B cell (primary cell): Measurements from ENCODE around the gene LSP1. TPM values are rescaled to one million over a fixed set of nuclear protein-coding genes. Genes with fewer than 3 reads are reported as not detected.

Experiments
- ATAC-seq: fragments of 200-7000 bp; cut with Tn5 transposase; one replicate; pipeline ENCODE4 v1.10.0; 2021; ENCODE audit warnings: low read depth, mild to moderate bottlenecking, moderate number of reproducible peaks, moderate library complexity
- CTCF ChIA-PET: fragments of 350-600 bp; sonication (Branson Sonifier 250); formaldehyde crosslinking; loops from one replicate; lab custom pipeline; 2021; ENCODE audit warnings: antibody characterized with exemption, inconsistent platforms; lab: Charles Lee
- POLR2A ChIA-PET: fragments of 350-600 bp; sonication (Branson Sonifier 250); formaldehyde crosslinking; loops from one replicate; lab custom pipeline; 2021; ENCODE audit warnings: antibody characterized with exemption; lab: Charles Lee
- DNase-seq: peaks from one replicate; pipeline ENCODE4 v3.0.0; 2013
- H2AFZ ChIP-seq: 2 replicates; pipeline ENCODE4 v1.6.1; 2012; ENCODE audit warnings: mild to moderate bottlenecking, low read depth, low read length; ENCODE audit not compliant: insufficient read depth, poor library complexity, severe bottlenecking
- H3K27ac ChIP-seq, 2 donors: 1 replicate in 1 of 2; 2 replicates in 1 of 2; pipeline ENCODE4 v1.5.1; 2012 to 2013; ENCODE audit warnings: low read length in 2 of 2, mild to moderate bottlenecking in 2 of 2, moderate library complexity in 1 of 2
- H3K27me3 ChIP-seq, 4 experiments: fragments of 200-600 bp in 1 of 4; sonication (generic) in 1 of 4; replicated peaks in 1 of 4; 1 replicate in 2 of 4; 2 replicates in 2 of 4; pipeline versions ENCODE4 v1.6.1 to v1.7.0; 2013 to 2016; ENCODE audit warnings: low read length in 3 of 4, mild to moderate bottlenecking in 2 of 4, mixed read lengths in 1 of 4, moderate library complexity in 1 of 4; ENCODE audit not compliant: insufficient read depth in 4 of 4, control insufficient read depth in 3 of 4; ENCODE audit errors: control extremely low read depth in 1 of 4
- H3K36me3 ChIP-seq, 2 experiments: replicated peaks in 1 of 2; 1 replicate in 1 of 2; 2 replicates in 1 of 2; pipeline versions ENCODE4 v1.6.1 to v1.7.1; 2013; ENCODE audit warnings: low read length in 1 of 2; ENCODE audit not compliant: insufficient read depth in 2 of 2, control insufficient read depth in 1 of 2; ENCODE audit errors: control extremely low read depth in 1 of 2, extremely low read depth in 1 of 2
- H3K4me1 ChIP-seq, 2 donors: fragments of 200-600 bp in 1 of 2; sonication (generic) in 1 of 2; 1 replicate in 1 of 2; 2 replicates in 1 of 2; pipeline versions ENCODE4 v1.5.1 to v1.6.1; 2013 to 2017; ENCODE audit warnings: low read length in 2 of 2; ENCODE audit not compliant: control insufficient read depth in 2 of 2, insufficient read depth in 2 of 2
- H3K4me2 ChIP-seq: replicated peaks from 2 replicates; pipeline ENCODE3; 2012; ENCODE audit warnings: mild to moderate bottlenecking, low read depth, low read length; ENCODE audit not compliant: poor library complexity, severe bottlenecking
- H3K4me3 ChIP-seq, 5 experiments: fragments of 200-600 bp in 1 of 5; sonication (generic) in 1 of 5; 1 replicate in 3 of 5; 2 replicates in 2 of 5; pipeline versions ENCODE4 v1.5.1 to v1.7.0; 2011 to 2016; ENCODE audit warnings: low read length in 4 of 5, mild to moderate bottlenecking in 4 of 5, low read depth in 2 of 5, control low read depth in 1 of 5, moderate library complexity in 1 of 5; ENCODE audit not compliant: insufficient read depth in 1 of 5; ENCODE audit errors: control extremely low read depth in 1 of 5, extremely low read depth in 1 of 5
- H3K79me2 ChIP-seq: fragments of 200-600 bp; sonication (generic); one replicate; pipeline ENCODE4 v1.6.0; 2016; ENCODE audit warnings: low read length; ENCODE audit not compliant: control insufficient read depth, insufficient read depth
- H3K9ac ChIP-seq: fragments of 200-600 bp; sonication (generic); 2 replicates; pipeline ENCODE4 v1.6.1; 2017; ENCODE audit warnings: mild to moderate bottlenecking, low read length, moderate library complexity
- H3K9me3 ChIP-seq, 3 donors: one replicate each; pipeline versions ENCODE4 v1.6.1 to v1.7.1; 2013; ENCODE audit warnings: low read length in 2 of 3; ENCODE audit not compliant: control insufficient read depth in 2 of 3, insufficient read depth in 1 of 3; ENCODE audit errors: control extremely low read depth in 1 of 3
- H4K20me1 ChIP-seq: 2 replicates; pipeline ENCODE4 v1.6.0; 2012; ENCODE audit warnings: mild to moderate bottlenecking, low read length; ENCODE audit not compliant: insufficient read depth, control insufficient read depth, poor library complexity, severe bottlenecking
- H3K27ac Mint-ChIP-seq: one replicate; pipeline ENCODE4 v1.8.0; 2021; ENCODE audit warnings: mixed read lengths
- H3K27me3 Mint-ChIP-seq: one replicate; pipeline ENCODE4 v1.8.0; 2021; ENCODE audit warnings: mixed read lengths
- H3K4me1 Mint-ChIP-seq: one replicate; pipeline ENCODE4 v1.8.0; 2021; ENCODE audit warnings: mixed read lengths
- H3K4me3 Mint-ChIP-seq: one replicate; pipeline ENCODE4 v1.8.0; 2021; ENCODE audit warnings: mixed read lengths
- H3K9me3 Mint-ChIP-seq: one replicate; pipeline ENCODE4 v1.8.0; 2022; ENCODE audit warnings: mixed read lengths; ENCODE audit not compliant: insufficient read depth
- CTCF ChIP-seq: fragments of 200-600 bp; IDR thresholded peaks from one replicate; pipeline ENCODE4 v1.8.0; 2022; ENCODE audit warnings: antibody characterized with exemption, mild to moderate bottlenecking
- EZH2 ChIP-seq: IDR thresholded peaks from 2 replicates; pipeline ENCODE4 v1.6.1; 2012; ENCODE audit warnings: borderline replicate concordance, low read depth, mild to moderate bottlenecking, moderate library complexity, low read length; ENCODE audit not compliant: insufficient read depth, poor library complexity, severe bottlenecking
- WGBS: methylation state at CpG from one replicate; pipeline ENCODE4 v1.1.5; 2013; ENCODE audit warnings: missing lambda C conversion rate; ENCODE audit not compliant: insufficient coverage; 5-methylcytosine and 5-hydroxymethylcytosine counted together
- intact Hi-C: fragments of 100-400 bp; cut with micrococcal nuclease; formaldehyde crosslinking; loops from one replicate; pipeline ENCODE4 v1.10.0; 2022
- polyA plus RNA-seq: library from polyadenylated mRNA; depleted of rRNA; stranded (reverse); fragments of >200 nt; gene quantifications from 2 replicates; pipeline ENCODE4 v1.2.3, GENCODE V29; 2012
- total RNA-seq, 2 donors: library from RNA; stranded (reverse); fragments of 120-200 nt in 1 of 2; gene quantifications; 1 replicate in 1 of 2; 2 replicates in 1 of 2; pipeline versions ENCODE4 v1.2.3 to v1.2.4, GENCODE V29; 2013 to 2022

The LSP1 gene
- total and polyA plus RNA-seq, 2 donors (not counting 1 experiment from before 2014, with no cell fraction given), result 249 to 446 TPM

- ChIA-PET CTCF (interaction anchor here (0.7 to 4.0 kb wide), 8 partner anchors 8 to 314 kb away, joined by 3 to 30 read pairs (median 8); partner anchors contain the start of gene LSP1), POLR2A (interaction anchor here (2.0 to 2.1 kb wide), 2 partner anchors 16 to 44 kb away, joined by 9 to 18 read pairs; partner anchors contain the start of gene LSP1)
- 53% methylated on average over 17 of the region's 17 CpGs for WGBS
- Histone ChIP-seq H4K20me1 (no peaks in the 10 kb centered on the region), H3K4me3 (peak overlapping the region in 1 of 5 experiments; percentile 5), H3K79me2 (peaks cover 31% of the 10 kb centered on the region), H2AFZ (peak overlapping the region; percentile 42), H3K9ac (no peak overlapping the region), H3K9me3 (no peaks in the 10 kb centered on the region), H3K4me2 (peak overlapping the region; percentile 77), H3K27me3 (peaks cover 0 to 13% (median 2%) of the 10 kb centered on the region in 4 experiments), H3K36me3 (peaks cover 0 to 4% of the 10 kb centered on the region in 2 experiments), H3K4me1 (peaks cover 41 to 46% of the 10 kb centered on the region in 2 donors), H3K27ac (peak overlapping the region; percentile 22 to 68)
- no peaks in the 10 kb centered on the region for H3K27me3 Mint-ChIP-seq
- no peak for DNase-seq
- peaks cover 27% of the 10 kb centered on the region for H3K4me1 Mint-ChIP-seq
- TF ChIP-seq EZH2 (no peak), CTCF (no peak)
- peak overlapping the region; percentile 78 for H3K27ac Mint-ChIP-seq
- peak overlapping the region; percentile 56 for H3K4me3 Mint-ChIP-seq
- H3K9me3 Mint-ChIP-seq, result no peaks in the 10 kb centered on the region
- ATAC-seq, result no peak
- intact Hi-C loops, result no loop called here
Measured at GRCh38 chr11:1838077-1838425, 14.8 kb upstream of the LSP1 start.

GRCh38 chr11:1838426-1839144 is 14.3 kb upstream of the LSP1 start, which contains the start of gene TNNI2:
TSS of gene TNNI2 (plus strand) at chr11:1838981. CDS start at chr11:1839697, 716 bp downstream.
- peak within 1 kb of the TSS in 4 of 5 experiments; percentile 12 to 57 (median 44) for H3K4me3 ChIP-seq
- ChIA-PET POLR2A (interaction anchor here (0.6 to 2.1 kb wide), 6 partner anchors 9 to 289 kb away, joined by 3 to 18 read pairs (median 8); partner anchors contain the start of gene LSP1), CTCF (interaction anchor here (0.7 to 4.0 kb wide), 9 partner anchors 8 to 313 kb away, joined by 3 to 30 read pairs (median 9); partner anchors contain the start of gene LSP1)
- ATAC-seq (no peak), DNase-seq (no peak)
- Mint-ChIP-seq H3K27me3 (no peaks in the 10 kb centered on the region), H3K9me3 (no peaks in the 10 kb centered on the region), H3K4me3 (peak within 1 kb of the TSS; percentile 79), H3K27ac (peak within 1 kb of the TSS; percentile 92), H3K4me1 (peaks cover 33% of the 10 kb centered on the region)
- H3K36me3 ChIP-seq, result peaks cover 0 to 4% of the 10 kb centered on the region in 2 experiments
- peak within 1 kb of the TSS; percentile 78 for H3K4me2 ChIP-seq
- H3K27me3 ChIP-seq, result peaks cover 0 to 10% (median 2%) of the 10 kb centered on the region in 4 experiments
- intact Hi-C loops, result no loop called here
- H3K9ac ChIP-seq, result peak within 1 kb of the TSS; percentile 55
- H3K4me1 ChIP-seq, result peaks cover 42 to 47% of the 10 kb centered on the region in 2 donors
- peaks cover 31% of the 10 kb centered on the region for H3K79me2 ChIP-seq
- peak within 1 kb of the TSS; percentile 42 for H2AFZ ChIP-seq
- 94% methylated on average over 20 of the region's 32 CpGs for WGBS
- no peak for TF ChIP-seq EZH2
- TF ChIP-seq CTCF, result no peak
- no peaks in the 10 kb centered on the region for H4K20me1 ChIP-seq
- no peaks in the 10 kb centered on the region for H3K9me3 ChIP-seq
- peak within 1 kb of the TSS; percentile 79 to 83 for H3K27ac ChIP-seq
